SU-DHL-6 (cell line): Measurements from ENCODE around the gene REC114.

ENCODE experiments used
- H2AFZ ChIP-seq: fragments of 200-600 bp; sonication (generic); 2 replicates; pipeline ENCODE4 v1.6.1; 2014; ENCODE audit warnings: low read depth, mild to moderate bottlenecking, moderate library complexity, mixed read lengths, antibody characterized with exemption, low read length; ENCODE audit not compliant: severe bottlenecking
- H3F3A ChIP-seq: fragments of 200-600 bp; shearing (Covaris generic); 2 replicates; pipeline ENCODE4 v1.6.0; 2016; ENCODE audit warnings: antibody characterized with exemption, mild to moderate bottlenecking; ENCODE audit not compliant: insufficient read depth
- H3K27ac ChIP-seq: fragments of 200-600 bp; sonication (generic); 2 replicates; pipeline ENCODE4 v1.5.1; 2016; ENCODE audit warnings: low read depth, mild to moderate bottlenecking, low read length, moderate library complexity, mixed read lengths
- H3K27me3 ChIP-seq: fragments of 200-600 bp; sonication (generic), shearing (Covaris generic); 2 replicates; pipeline ENCODE4 v1.6.0; 2014; ENCODE audit warnings: mild to moderate bottlenecking, low read length
- H3K36me3 ChIP-seq: fragments of 200-600 bp; sonication (generic); 2 replicates; pipeline ENCODE4 v1.6.1; 2014; ENCODE audit warnings: mild to moderate bottlenecking, low read length, mixed read lengths
- H3K4me2 ChIP-seq: fragments of 300-600, 200-600 bp; shearing (Covaris generic), sonication (generic); 2 replicates; pipeline ENCODE4 v1.6.0; 2014; ENCODE audit warnings: low read length, low read depth, mild to moderate bottlenecking; ENCODE audit not compliant: poor library complexity, severe bottlenecking
- H3K4me3 ChIP-seq: fragments of 200-600 bp; sonication (generic); 2 replicates; pipeline ENCODE4 v1.5.1; 2014; ENCODE audit warnings: antibody characterized with exemption, low read length, mild to moderate bottlenecking, mixed read lengths; ENCODE audit not compliant: insufficient read depth, poor library complexity, severe bottlenecking
- H3K79me2 ChIP-seq: fragments of 200-600 bp; sonication (generic); 2 replicates; pipeline ENCODE4 v1.6.1; 2014; ENCODE audit warnings: mild to moderate bottlenecking, low read length, moderate library complexity; ENCODE audit not compliant: insufficient read depth
- H3K9ac ChIP-seq: fragments of 200-600 bp; sonication (generic); 2 replicates; pipeline ENCODE4 v1.7.0; 2014; ENCODE audit warnings: mild to moderate bottlenecking, low read length
- H3K9me2 ChIP-seq: fragments of 200-600 bp; sonication (generic); replicated peaks from 2 replicates; pipeline ENCODE4 v1.6.1; 2014; ENCODE audit warnings: low read length; ENCODE audit not compliant: insufficient read depth
- H3K9me3 ChIP-seq: fragments of 200-600 bp; sonication (generic); 2 replicates; pipeline ENCODE4 v1.6.1; 2014; ENCODE audit warnings: low read length, mixed read lengths; ENCODE audit not compliant: insufficient read depth
- H4K20me1 ChIP-seq: fragments of 200-600 bp; sonication (generic); 2 replicates; pipeline ENCODE4 v1.6.1; 2014; ENCODE audit warnings: low read depth, mild to moderate bottlenecking, antibody characterized with exemption, low read length, moderate library complexity, mixed read lengths
- CTCF ChIP-seq: fragments of 200-600 bp; sonication (generic); IDR thresholded peaks from one replicate; pipeline ENCODE4 v1.5.1; 2017; ENCODE audit warnings: antibody characterized with exemption, mild to moderate bottlenecking, low read length, moderate library complexity; ENCODE audit not compliant: insufficient read depth, poor library complexity, severe bottlenecking
- EZH2phosphoT487 ChIP-seq: fragments of 200-600 bp; sonication (generic), shearing (Covaris generic); conservative IDR thresholded peaks from 2 replicates; pipeline ENCODE4 v1.6.1; 2018; ENCODE audit warnings: mild to moderate bottlenecking, antibody characterized with exemption, low read length, moderate library complexity, mixed read lengths

The REC114 gene

GRCh38 chr15:73604477-73604876 is 161.5 kb downstream of the REC114 start:
- no peaks in the 10 kb centered on the region for H3K36me3 ChIP-seq
- peaks cover 18% of the 10 kb centered on the region; the same call in 1 of the 2 replicates for H4K20me1 ChIP-seq
- H2AFZ ChIP-seq, result no peak overlapping the region
- H3K9me2 ChIP-seq, result no peaks in the 10 kb centered on the region
- H3K9ac ChIP-seq, result no peak overlapping the region
- H3K9me3 ChIP-seq, result no peaks in the 10 kb centered on the region
- TF ChIP-seq EZH2phosphoT487 (no peak), CTCF (no peak)
- no peaks in the 10 kb centered on the region for H3F3A ChIP-seq
- H3K79me2 ChIP-seq, result peaks cover 98% of the 10 kb centered on the region
- no peak overlapping the region for H3K4me3 ChIP-seq
- H3K4me2 ChIP-seq, result no peak overlapping the region
- H3K27ac ChIP-seq, result no peak overlapping the region
- no peaks in the 10 kb centered on the region for H3K27me3 ChIP-seq

- Histone ChIP-seq H4K20me1 (peaks cover 15% of the 10 kb centered on the region; the same call in 1 of the 2 replicates), H3K79me2 (peaks cover 99% of the 10 kb centered on the region), H3K4me3 (no peak overlapping the region), H3K4me2 (no peak overlapping the region), H2AFZ (no peak overlapping the region), H3K9me3 (no peaks in the 10 kb centered on the region), H3K36me3 (no peaks in the 10 kb centered on the region), H3K27me3 (no peaks in the 10 kb centered on the region), H3K27ac (no peak overlapping the region), H3K9ac (no peak overlapping the region), H3K9me2 (no peaks in the 10 kb centered on the region), H3F3A (no peaks in the 10 kb centered on the region)
- TF ChIP-seq EZH2phosphoT487 (no peak), CTCF (no peak)
Measured at GRCh38 chr15:73605759-73606436, 162.9 kb downstream of the REC114 start.

GRCh38 chr15:73607405-73607804 is 164.4 kb downstream of the REC114 start:
- H3K9me2 ChIP-seq, result no peaks in the 10 kb centered on the region
- no peaks in the 10 kb centered on the region for H3K27me3 ChIP-seq
- peaks cover 22% of the 10 kb centered on the region; the same call in 1 of the 2 replicates for H4K20me1 ChIP-seq
- H3K9me3 ChIP-seq, result no peaks in the 10 kb centered on the region
- H3K79me2 ChIP-seq, result peaks cover 99% of the 10 kb centered on the region
- H3K27ac ChIP-seq, result no peak overlapping the region
- H3F3A ChIP-seq, result no peaks in the 10 kb centered on the region
- no peaks in the 10 kb centered on the region for H3K36me3 ChIP-seq
- no peak overlapping the region for H2AFZ ChIP-seq
- H3K4me2 ChIP-seq, result no peak overlapping the region
- no peak overlapping the region for H3K9ac ChIP-seq
- TF ChIP-seq EZH2phosphoT487, result no peak
- TF ChIP-seq CTCF, result no peak
- no peak overlapping the region for H3K4me3 ChIP-seq
